HG03565 (cell line): ENCODE measurements around the gene ALB.
"Not testable (repeated sequence)": the region's sequence is repeated elsewhere in the genome, so short reads cannot be mapped to it uniquely, and the experiment has no call there.

ENCODE experiments used
- ATAC-seq: cut with Tn5 transposase; IDR thresholded peaks from one replicate; pipeline ENCODE4 v1.9.1; 2021; ENCODE audit warnings: mild to moderate bottlenecking, moderate library complexity; ENCODE audit not compliant: unreplicated experiment

The ALB gene

GRCh38 chr4:73404042-73404441 lies at the start of gene ALB:
Gene ALB (plus strand): TSS chr4:73404287. CDS start chr4:73404328, 41 bp downstream.
- ATAC-seq: no peak

- ATAC-seq: not testable (repeated sequence)
These were observed 46.9 kb upstream of the ALB start for GRCh38 chr4:73357174-73357573.

GRCh38 chr4:73369506-73370199 lies 34.4 kb upstream of the ALB start:
- not testable (repeated sequence) for ATAC-seq

GRCh38 chr4:73375328-73375741 lies 28.8 kb upstream of the ALB start:
- ATAC-seq: no peak

- no peak for ATAC-seq
These were observed 27.8 kb upstream of the ALB start for GRCh38 chr4:73376251-73376650.

GRCh38 chr4:73376976-73377375 lies 27.1 kb upstream of the ALB start:
- ATAC-seq: no peak

GRCh38 chr4:73378887-73379286 lies 25.2 kb upstream of the ALB start:
- ATAC-seq: no peak

GRCh38 chr4:73379946-73380345 lies 24.1 kb upstream of the ALB start:
- no peak for ATAC-seq

- no peak for ATAC-seq
These were observed 22.9 kb upstream of the ALB start for GRCh38 chr4:73381214-73381613.

GRCh38 chr4:73383452-73383851 lies 20.6 kb upstream of the ALB start:
- no peak for ATAC-seq

GRCh38 chr4:73387552-73387951 lies 16.5 kb upstream of the ALB start:
- no peak for ATAC-seq

- ATAC-seq: no peak
These were observed 15.2 kb upstream of the ALB start for GRCh38 chr4:73388887-73389286.

GRCh38 chr4:73389663-73390062 lies 14.4 kb upstream of the ALB start:
- not testable (repeated sequence) for ATAC-seq

GRCh38 chr4:73391774-73392173 lies 12.3 kb upstream of the ALB start:
- ATAC-seq: no peak

GRCh38 chr4:73392936-73393335 lies 11.2 kb upstream of the ALB start:
- ATAC-seq: no peak

GRCh38 chr4:73396304-73396703 lies 7.8 kb upstream of the ALB start:
- no peak for ATAC-seq

- ATAC-seq: no peak
These were observed 6.8 kb upstream of the ALB start for GRCh38 chr4:73396993-73397972.

- ATAC-seq: no peak
These were observed 2.7 kb upstream of the ALB start for GRCh38 chr4:73401412-73401811.

GRCh38 chr4:73404457-73404856 lies 370 bp downstream of the ALB start:
- no peak for ATAC-seq

GRCh38 chr4:73405138-73405537 lies 1.1 kb downstream of the ALB start:
- ATAC-seq: no peak

GRCh38 chr4:73406548-73406875 lies 2.4 kb downstream of the ALB start:
- ATAC-seq: no peak

GRCh38 chr4:73407227-73407673 lies 3.2 kb downstream of the ALB start:
- ATAC-seq: no peak
